ENCODE results near the gene TSNAXIP1.

TSNAXIP1 gene

DNA sequence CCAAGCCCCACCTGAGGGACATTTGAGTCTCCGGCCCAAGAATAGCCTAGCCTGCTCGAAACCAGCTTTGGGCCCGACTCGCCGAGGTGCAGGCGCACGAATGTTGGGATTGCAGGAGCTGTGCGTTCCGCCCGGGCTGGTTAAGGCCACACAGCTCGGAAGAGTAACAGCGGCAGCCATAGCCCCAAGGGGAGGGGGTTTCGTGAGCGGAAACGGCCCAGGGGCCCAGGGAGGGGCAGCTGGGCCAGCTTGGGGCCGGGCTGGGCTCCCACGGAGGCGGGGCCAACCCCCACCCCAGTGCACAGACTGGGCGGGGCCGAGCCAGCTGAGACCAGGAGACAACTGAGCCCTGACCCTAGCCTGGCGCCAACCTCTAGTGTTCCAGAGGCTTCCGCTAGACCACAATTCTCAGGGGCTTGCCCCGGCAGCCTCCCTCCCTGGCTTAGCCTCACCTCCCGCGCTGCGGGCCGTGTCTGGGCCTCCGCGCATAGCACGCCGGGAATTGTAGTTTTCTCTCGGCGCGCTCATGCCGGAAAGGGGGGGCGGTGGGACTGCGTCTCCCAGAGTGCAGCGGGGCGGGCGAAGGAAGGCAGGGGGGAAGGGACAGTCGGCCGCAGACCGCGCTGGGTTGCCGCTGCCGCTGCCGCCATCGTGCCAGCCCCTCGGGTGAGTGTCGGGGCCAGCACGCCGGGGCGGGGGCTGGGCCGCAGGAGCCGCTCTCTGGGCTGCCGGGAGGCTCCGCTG is 39.8 kb downstream of the TSNAXIP1 start, which contains the start of gene NUTF2 (continued):
- TF ChIP-seq, protein P1, sequence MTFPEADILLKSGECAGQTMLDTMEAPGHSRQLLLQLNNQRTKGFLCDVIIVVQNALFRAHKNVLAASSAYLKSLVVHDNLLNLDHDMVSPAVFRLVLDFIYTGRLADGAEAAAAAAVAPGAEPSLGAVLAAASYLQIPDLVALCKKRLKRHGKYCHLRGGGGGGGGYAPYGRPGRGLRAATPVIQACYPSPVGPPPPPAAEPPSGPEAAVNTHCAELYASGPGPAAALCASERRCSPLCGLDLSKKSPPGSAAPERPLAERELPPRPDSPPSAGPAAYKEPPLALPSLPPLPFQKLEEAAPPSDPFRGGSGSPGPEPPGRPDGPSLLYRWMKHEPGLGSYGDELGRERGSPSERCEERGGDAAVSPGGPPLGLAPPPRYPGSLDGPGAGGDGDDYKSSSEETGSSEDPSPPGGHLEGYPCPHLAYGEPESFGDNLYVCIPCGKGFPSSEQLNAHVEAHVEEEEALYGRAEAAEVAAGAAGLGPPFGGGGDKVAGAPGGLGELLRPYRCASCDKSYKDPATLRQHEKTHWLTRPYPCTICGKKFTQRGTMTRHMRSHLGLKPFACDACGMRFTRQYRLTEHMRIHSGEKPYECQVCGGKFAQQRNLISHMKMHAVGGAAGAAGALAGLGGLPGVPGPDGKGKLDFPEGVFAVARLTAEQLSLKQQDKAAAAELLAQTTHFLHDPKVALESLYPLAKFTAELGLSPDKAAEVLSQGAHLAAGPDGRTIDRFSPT (tag by site-specific recombination; IDR thresholded peaks at IDR 0.05) = peak; percentile 92
- TF ChIP-seq ZNF184 (tag by site-specific recombination; IDR thresholded peaks at IDR 0.05) (no peak), ZNF324 (tag by site-specific recombination; IDR thresholded peaks at IDR 0.05) (0 out of 2 replicates have a peak, but pooled peaks have one; percentile 26), ZNF560 (tag by site-specific recombination; IDR thresholded peaks at IDR 0.05; ENCODE audit: borderline replicate concordance) (no peak), BCL6B (tag by site-specific recombination; IDR thresholded peaks at IDR 0.05) (no peak), ZNF366 (tag by site-specific recombination; conservative IDR thresholded peaks at IDR 0.05) (0 out of 2 replicates have a peak, but pooled peaks have one; percentile 12), ZNF26 (tag by site-specific recombination; IDR thresholded peaks at IDR 0.05) (no peak), ZNF155 (tag by site-specific recombination; IDR thresholded peaks at IDR 0.05) (no peak), ZSCAN16 (tag by site-specific recombination; IDR thresholded peaks at IDR 0.05) (0 out of 2 replicates have a peak, but pooled peaks have one; percentile 10), ZNF549 (tag by site-specific recombination; IDR thresholded peaks at IDR 0.05) (no peak), ZNF10 (tag by site-specific recombination; IDR thresholded peaks at IDR 0.05) (no peak), ZBTB20 (tag by site-specific recombination; IDR thresholded peaks at IDR 0.05) (peak; percentile 90), ELK4 (IDR thresholded peaks at IDR 0.05; ENCODE audit: borderline replicate concordance, low read depth, low read length) (no peak; the same call in 1 of the 2 replicates), ZNF658 (tag by site-specific recombination; IDR thresholded peaks at IDR 0.05) (no peak), ZNF48 (tag by site-specific recombination; IDR thresholded peaks at IDR 0.05) (no peak), EGR2 (tag by site-specific recombination; IDR thresholded peaks at IDR 0.05; ENCODE audit: low read depth) (no peak; the same call in 1 of the 2 replicates), GLIS2 (tag by site-specific recombination; IDR thresholded peaks at IDR 0.05) (peak; percentile 99), ZNF266 (tag by site-specific recombination; IDR thresholded peaks at IDR 0.05; ENCODE audit: low read depth) (no peak), ZNF214 (tag by site-specific recombination; IDR thresholded peaks at IDR 0.05; ENCODE audit: borderline replicate concordance) (no peak), PRDM1 (tag by site-specific recombination; IDR thresholded peaks at IDR 0.05) (no peak)
- TF ChIP-seq, protein P2, sequence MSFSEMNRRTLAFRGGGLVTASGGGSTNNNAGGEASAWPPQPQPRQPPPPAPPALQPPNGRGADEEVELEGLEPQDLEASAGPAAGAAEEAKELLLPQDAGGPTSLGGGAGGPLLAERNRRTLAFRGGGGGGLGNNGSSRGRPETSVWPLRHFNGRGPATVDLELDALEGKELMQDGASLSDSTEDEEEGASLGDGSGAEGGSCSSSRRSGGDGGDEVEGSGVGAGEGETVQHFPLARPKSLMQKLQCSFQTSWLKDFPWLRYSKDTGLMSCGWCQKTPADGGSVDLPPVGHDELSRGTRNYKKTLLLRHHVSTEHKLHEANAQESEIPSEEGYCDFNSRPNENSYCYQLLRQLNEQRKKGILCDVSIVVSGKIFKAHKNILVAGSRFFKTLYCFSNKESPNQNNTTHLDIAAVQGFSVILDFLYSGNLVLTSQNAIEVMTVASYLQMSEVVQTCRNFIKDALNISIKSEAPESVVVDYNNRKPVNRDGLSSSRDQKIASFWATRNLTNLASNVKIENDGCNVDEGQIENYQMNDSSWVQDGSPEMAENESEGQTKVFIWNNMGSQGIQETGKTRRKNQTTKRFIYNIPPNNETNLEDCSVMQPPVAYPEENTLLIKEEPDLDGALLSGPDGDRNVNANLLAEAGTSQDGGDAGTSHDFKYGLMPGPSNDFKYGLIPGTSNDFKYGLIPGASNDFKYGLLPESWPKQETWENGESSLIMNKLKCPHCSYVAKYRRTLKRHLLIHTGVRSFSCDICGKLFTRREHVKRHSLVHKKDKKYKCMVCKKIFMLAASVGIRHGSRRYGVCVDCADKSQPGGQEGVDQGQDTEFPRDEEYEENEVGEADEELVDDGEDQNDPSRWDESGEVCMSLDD (tag by site-specific recombination; IDR thresholded peaks at IDR 0.05) = peak; percentile 79; the same call in 1 of the 2 replicates
- TF ChIP-seq, protein P3, sequence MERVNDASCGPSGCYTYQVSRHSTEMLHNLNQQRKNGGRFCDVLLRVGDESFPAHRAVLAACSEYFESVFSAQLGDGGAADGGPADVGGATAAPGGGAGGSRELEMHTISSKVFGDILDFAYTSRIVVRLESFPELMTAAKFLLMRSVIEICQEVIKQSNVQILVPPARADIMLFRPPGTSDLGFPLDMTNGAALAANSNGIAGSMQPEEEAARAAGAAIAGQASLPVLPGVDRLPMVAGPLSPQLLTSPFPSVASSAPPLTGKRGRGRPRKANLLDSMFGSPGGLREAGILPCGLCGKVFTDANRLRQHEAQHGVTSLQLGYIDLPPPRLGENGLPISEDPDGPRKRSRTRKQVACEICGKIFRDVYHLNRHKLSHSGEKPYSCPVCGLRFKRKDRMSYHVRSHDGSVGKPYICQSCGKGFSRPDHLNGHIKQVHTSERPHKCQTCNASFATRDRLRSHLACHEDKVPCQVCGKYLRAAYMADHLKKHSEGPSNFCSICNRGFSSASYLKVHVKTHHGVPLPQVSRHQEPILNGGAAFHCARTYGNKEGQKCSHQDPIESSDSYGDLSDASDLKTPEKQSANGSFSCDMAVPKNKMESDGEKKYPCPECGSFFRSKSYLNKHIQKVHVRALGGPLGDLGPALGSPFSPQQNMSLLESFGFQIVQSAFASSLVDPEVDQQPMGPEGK (tag by site-specific recombination; IDR thresholded peaks at IDR 0.05) = peak; percentile 99
- TF ChIP-seq, protein P4, sequence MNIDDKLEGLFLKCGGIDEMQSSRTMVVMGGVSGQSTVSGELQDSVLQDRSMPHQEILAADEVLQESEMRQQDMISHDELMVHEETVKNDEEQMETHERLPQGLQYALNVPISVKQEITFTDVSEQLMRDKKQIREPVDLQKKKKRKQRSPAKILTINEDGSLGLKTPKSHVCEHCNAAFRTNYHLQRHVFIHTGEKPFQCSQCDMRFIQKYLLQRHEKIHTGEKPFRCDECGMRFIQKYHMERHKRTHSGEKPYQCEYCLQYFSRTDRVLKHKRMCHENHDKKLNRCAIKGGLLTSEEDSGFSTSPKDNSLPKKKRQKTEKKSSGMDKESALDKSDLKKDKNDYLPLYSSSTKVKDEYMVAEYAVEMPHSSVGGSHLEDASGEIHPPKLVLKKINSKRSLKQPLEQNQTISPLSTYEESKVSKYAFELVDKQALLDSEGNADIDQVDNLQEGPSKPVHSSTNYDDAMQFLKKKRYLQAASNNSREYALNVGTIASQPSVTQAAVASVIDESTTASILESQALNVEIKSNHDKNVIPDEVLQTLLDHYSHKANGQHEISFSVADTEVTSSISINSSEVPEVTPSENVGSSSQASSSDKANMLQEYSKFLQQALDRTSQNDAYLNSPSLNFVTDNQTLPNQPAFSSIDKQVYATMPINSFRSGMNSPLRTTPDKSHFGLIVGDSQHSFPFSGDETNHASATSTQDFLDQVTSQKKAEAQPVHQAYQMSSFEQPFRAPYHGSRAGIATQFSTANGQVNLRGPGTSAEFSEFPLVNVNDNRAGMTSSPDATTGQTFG (tag by site-specific recombination; IDR thresholded peaks at IDR 0.05; ENCODE audit: borderline replicate concordance) = no peak

All from HEK293 (cell line).